Measurements from ENCODE around the gene SH3GL2. TPM values are rescaled to one million over a fixed set of nuclear protein-coding genes. Genes with fewer than 3 reads are reported as not detected.
"Not testable (repeated sequence)": the region's sequence is repeated elsewhere in the genome, so short reads cannot be mapped to it uniquely, and the experiment has no call there.

SH3GL2 gene
- total RNA-seq, 4 donors from 2014 or later = 0.20 to 0.41 (median 0.32) TPM; not detected in 1

DNA sequence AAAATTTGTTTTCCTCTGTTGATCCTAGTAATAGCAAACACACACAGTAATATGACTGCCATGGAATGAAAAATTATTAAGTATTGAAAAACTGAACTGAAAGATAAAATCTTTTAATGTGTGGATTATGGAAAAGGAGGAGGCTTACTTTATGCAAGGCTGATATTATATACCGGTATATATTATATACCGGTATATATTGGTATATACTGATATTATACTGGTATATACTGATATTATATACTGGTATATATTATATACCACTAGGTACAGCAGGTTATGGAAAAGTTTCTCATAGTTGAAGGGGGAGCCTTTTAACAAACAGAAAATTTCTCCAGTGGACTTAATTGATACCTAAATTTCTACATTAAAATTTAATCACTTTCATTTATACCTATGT lies 181.4 kb downstream of the SH3GL2 start:
- Histone ChIP-seq H3K36me3 (no peaks in the 10 kb centered on the region), H3K9me3 (no peaks in the 10 kb centered on the region), H3K4me3 (no peak overlapping the region), H3K4me1 (no peaks in the 10 kb centered on the region), H3K27ac (no peak overlapping the region), H3K27me3 (no peaks in the 10 kb centered on the region)
- no peak for DNase-seq
- WGBS, 2 donors (ENCODE audit: low coverage in 1 of 2) = 93 to 95% methylated on average over 2 of the region's 2 CpGs
- intact Hi-C loops (cut with DNase I; ENCODE audit: low total_unique reads) (no loop called here), in situ Hi-C loops (cut with MboI; ENCODE audit: low pct_ligation_motif_present in 1 of 4, low pct_unique_long_range_greater_than_20kb in 1 of 4, low sequenced_read_pairs in 3 of 4) (no loop called here)
- no peak for TF ChIP-seq EP300 (IDR thresholded peaks at IDR 0.05; ENCODE audit: low read depth)
- TF ChIP-seq, protein P1, sequence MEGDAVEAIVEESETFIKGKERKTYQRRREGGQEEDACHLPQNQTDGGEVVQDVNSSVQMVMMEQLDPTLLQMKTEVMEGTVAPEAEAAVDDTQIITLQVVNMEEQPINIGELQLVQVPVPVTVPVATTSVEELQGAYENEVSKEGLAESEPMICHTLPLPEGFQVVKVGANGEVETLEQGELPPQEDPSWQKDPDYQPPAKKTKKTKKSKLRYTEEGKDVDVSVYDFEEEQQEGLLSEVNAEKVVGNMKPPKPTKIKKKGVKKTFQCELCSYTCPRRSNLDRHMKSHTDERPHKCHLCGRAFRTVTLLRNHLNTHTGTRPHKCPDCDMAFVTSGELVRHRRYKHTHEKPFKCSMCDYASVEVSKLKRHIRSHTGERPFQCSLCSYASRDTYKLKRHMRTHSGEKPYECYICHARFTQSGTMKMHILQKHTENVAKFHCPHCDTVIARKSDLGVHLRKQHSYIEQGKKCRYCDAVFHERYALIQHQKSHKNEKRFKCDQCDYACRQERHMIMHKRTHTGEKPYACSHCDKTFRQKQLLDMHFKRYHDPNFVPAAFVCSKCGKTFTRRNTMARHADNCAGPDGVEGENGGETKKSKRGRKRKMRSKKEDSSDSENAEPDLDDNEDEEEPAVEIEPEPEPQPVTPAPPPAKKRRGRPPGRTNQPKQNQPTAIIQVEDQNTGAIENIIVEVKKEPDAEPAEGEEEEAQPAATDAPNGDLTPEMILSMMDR (IDR thresholded peaks at IDR 0.05) = no peak
- no peak for TF ChIP-seq POLR2A (IDR thresholded peaks at IDR 0.05)
- TF ChIP-seq POLR2AphosphoS5 (IDR thresholded peaks at IDR 0.05) = no peak

DNA sequence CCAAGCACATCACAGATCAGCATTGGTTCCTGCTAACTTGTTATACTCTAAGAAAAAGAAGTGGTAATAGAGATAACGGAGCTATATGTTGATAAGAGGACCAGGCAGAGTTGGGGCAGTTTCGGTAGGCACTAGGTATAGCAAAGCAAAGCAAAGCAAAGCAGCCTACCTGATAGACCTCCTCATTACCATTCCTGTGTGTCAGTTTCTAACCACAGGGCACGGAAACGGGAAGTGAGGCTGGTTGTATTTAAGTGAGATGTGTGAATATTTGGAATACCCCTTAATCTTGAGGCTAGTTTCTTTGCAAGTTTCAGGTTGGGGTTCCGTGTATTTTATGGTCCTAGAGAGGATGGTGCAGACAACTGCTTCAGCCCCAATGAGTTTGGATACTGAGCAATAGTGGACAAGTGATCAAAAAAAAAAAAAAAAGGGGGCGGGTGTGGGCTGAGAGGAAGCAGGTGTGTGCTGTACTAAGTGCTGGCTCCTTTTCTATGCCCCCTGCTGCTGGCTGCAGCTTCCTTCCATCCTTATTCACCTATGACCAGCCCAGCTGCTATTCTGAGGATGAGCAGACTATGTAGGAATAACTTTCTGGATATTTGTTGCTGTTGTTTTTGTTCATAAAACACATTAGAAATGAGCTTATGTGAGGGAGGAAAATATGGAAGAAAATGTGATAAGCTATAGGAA lies 183.3 kb downstream of the SH3GL2 start:
- Histone ChIP-seq H3K27me3 (no peaks in the 10 kb centered on the region), H3K4me1 (no peaks in the 10 kb centered on the region), H3K27ac (no peak overlapping the region), H3K9me3 (no peaks in the 10 kb centered on the region), H3K4me3 (no peak overlapping the region), H3K36me3 (no peaks in the 10 kb centered on the region)
- in situ Hi-C loops (cut with MboI; ENCODE audit: low pct_ligation_motif_present in 1 of 4, low pct_unique_long_range_greater_than_20kb in 1 of 4, low sequenced_read_pairs in 3 of 4) = no loop called here
- TF ChIP-seq POLR2A (IDR thresholded peaks at IDR 0.05) (no peak), POLR2AphosphoS5 (IDR thresholded peaks at IDR 0.05) (no peak), EP300 (IDR thresholded peaks at IDR 0.05; ENCODE audit: low read depth) (no peak)
- TF ChIP-seq, protein P1 (IDR thresholded peaks at IDR 0.05) = no peak
- intact Hi-C loops (cut with DNase I; ENCODE audit: low total_unique reads) = no loop called here
- WGBS, 2 donors (ENCODE audit: low coverage in 1 of 2) = 68 to 79% methylated on average over 5 to 6 of the region's 6 CpGs
- no peak for DNase-seq

DNA sequence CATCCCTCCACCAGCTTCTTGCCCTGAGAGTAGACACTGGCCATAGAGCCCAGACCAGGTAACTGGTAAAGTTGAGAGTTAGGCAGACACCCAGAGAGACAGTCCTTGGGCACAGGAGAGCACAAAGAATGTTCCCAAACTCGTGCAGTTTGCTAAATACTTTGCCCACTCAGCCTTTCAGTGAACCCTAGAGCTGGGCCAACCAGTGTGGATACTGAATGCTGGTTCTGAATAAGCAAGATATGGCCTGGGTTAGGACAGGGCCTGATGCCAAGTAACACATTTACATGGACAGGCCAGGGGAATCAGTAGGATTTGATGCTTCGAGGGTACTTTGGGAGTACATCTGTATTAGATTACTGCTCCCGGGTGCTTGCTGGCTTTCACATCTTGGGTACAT lies 185.4 kb downstream of the SH3GL2 start:
- in situ Hi-C loops (cut with MboI; ENCODE audit: low pct_ligation_motif_present in 1 of 4, low pct_unique_long_range_greater_than_20kb in 1 of 4, low sequenced_read_pairs in 3 of 4) (no loop called here), intact Hi-C loops (cut with DNase I; ENCODE audit: low total_unique reads) (no loop called here)
- DNase-seq = no peak
- H3K4me3 ChIP-seq = no peak overlapping the region
- 69% methylated on average over 3 of the region's 3 CpGs; no CpG with 5 or more reads in 1 of the 2 donors for WGBS, 2 donors (ENCODE audit: low coverage in 1 of 2)
- no peaks in the 10 kb centered on the region for H3K36me3 ChIP-seq
- TF ChIP-seq POLR2AphosphoS5 (IDR thresholded peaks at IDR 0.05) (no peak), EP300 (IDR thresholded peaks at IDR 0.05; ENCODE audit: low read depth) (no peak), POLR2A (IDR thresholded peaks at IDR 0.05) (no peak)
- TF ChIP-seq, protein P1 (IDR thresholded peaks at IDR 0.05) = no peak
- no peaks in the 10 kb centered on the region for H3K27me3 ChIP-seq
- H3K4me1 ChIP-seq = no peaks in the 10 kb centered on the region
- no peak overlapping the region for H3K27ac ChIP-seq
- no peaks in the 10 kb centered on the region for H3K9me3 ChIP-seq

DNA sequence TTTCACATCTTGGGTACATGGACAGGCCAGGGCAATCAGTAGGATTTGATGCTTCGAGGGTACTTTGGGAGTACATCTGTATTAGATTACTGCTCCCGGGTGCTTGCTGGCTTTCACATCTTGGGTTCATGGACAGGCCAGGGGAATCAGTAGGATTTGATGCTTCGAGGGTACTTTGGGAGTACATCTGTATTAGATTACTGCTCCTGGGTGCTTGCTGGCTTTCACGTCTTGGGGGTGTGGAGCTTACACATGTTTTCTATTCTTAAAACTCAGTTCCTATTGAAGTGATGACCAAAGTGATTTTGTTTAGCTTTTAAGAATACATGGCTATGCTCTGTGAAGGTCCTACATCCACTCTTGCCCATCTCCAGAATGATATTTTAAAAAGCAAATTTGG lies 186.3 kb downstream of the SH3GL2 start:
- DNase-seq; H3K4me3 ChIP-seq; in situ Hi-C loops (cut with MboI; ENCODE audit: low pct_ligation_motif_present in 1 of 4, low pct_unique_long_range_greater_than_20kb in 1 of 4, low sequenced_read_pairs in 3 of 4); intact Hi-C loops (cut with DNase I; ENCODE audit: low total_unique reads); H3K4me1 ChIP-seq; H3K36me3 ChIP-seq; H3K27ac ChIP-seq; H3K27me3 ChIP-seq; H3K9me3 ChIP-seq: not testable (repeated sequence)
- WGBS, 2 donors (ENCODE audit: low coverage in 1 of 2) = 83 to 90% methylated on average over 1 to 3 of the region's 4 CpGs

DNA sequence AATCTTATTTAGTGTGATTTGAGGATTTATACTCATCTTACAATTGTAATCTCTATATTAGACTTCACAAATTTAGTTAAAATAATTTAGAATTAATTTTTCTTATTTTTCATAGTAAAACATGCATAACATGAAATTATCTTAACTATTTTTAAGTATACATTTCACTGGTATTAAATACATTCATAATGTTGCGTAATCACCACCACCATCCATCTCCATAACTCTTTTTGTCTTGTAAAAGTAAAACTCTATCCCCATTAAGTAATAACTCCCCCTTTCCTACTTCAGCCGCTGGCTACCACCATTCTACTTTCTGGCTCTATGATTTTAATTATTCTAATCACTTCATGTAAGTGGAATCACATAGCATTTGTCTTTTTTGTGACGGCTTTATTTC lies 193.4 kb downstream of the SH3GL2 start:
- no peak for TF ChIP-seq POLR2A (IDR thresholded peaks at IDR 0.05)
- no peak for TF ChIP-seq POLR2AphosphoS5 (IDR thresholded peaks at IDR 0.05)
- TF ChIP-seq, protein P1 (IDR thresholded peaks at IDR 0.05) = no peak
- no peak for DNase-seq
- 82 to 92% methylated on average over 3 of the region's 3 CpGs for WGBS, 2 donors (ENCODE audit: low coverage in 1 of 2)
- in situ Hi-C loops (cut with MboI; ENCODE audit: low pct_ligation_motif_present in 1 of 4, low pct_unique_long_range_greater_than_20kb in 1 of 4, low sequenced_read_pairs in 3 of 4) (no loop called here), intact Hi-C loops (cut with DNase I; ENCODE audit: low total_unique reads) (no loop called here)
- H3K36me3 ChIP-seq = no peaks in the 10 kb centered on the region
- no peaks in the 10 kb centered on the region for H3K9me3 ChIP-seq
- H3K27ac ChIP-seq = no peak overlapping the region
- no peaks in the 10 kb centered on the region for H3K27me3 ChIP-seq
- no peak overlapping the region for H3K4me3 ChIP-seq
- H3K4me1 ChIP-seq = no peaks in the 10 kb centered on the region

Measured in transverse colon (tissue), 4 donors.